ENCODE measurements around the gene WDR88. TPM values are rescaled to one million over a fixed set of nuclear protein-coding genes. Genes with fewer than 3 reads are reported as not detected.
A peak's percentile ranks its signal among the peaks of the same experiment; 100 is the strongest.

Gene WDR88
- total and polyA plus RNA-seq, 2 donors (not counting 3 experiments of a cell fraction or from before 2014, with no cell fraction given), result not detected

- no peak for TF ChIP-seq EZH2 (IDR thresholded peaks at IDR 0.05; ENCODE audit: borderline replicate concordance, low read depth, low read length, severe bottlenecking)
- H3K79me2 ChIP-seq (ENCODE audit: control insufficient read depth, insufficient read depth, low read length), result no peaks in the 10 kb centered on the region
- H3K4me2 ChIP-seq (ENCODE audit: insufficient read depth, low read length), result no peak overlapping the region
- H2AFZ ChIP-seq (ENCODE audit: low read depth, low read length), result peak overlapping the region; percentile 67
- intact Hi-C loops (cut with micrococcal nuclease) (loop anchor here (2.0 kb wide), 1 partner anchor 18 kb away; no protein-coding TSS in a partner anchor), dilution Hi-C loops (cut with MboI; ENCODE audit: extremely low pct_ligation_motif_present, low sequenced_read_pairs) (no loop called here)
- no peaks in the 10 kb centered on the region for H4K20me1 ChIP-seq (replicated peaks; ENCODE audit: control insufficient read depth, extremely low read depth, insufficient read depth, low read length)
- no peak overlapping the region for H3K27ac ChIP-seq (ENCODE audit: insufficient read depth, low read depth, low read length)
- H3K36me3 ChIP-seq (ENCODE audit: control insufficient read depth in 2 of 2, extremely low read depth in 1 of 2, insufficient read depth in 2 of 2, low read length in 2 of 2), result no peaks in the 10 kb centered on the region
- H3K9me1 ChIP-seq (replicated peaks; ENCODE audit: control insufficient read depth, extremely low read depth, insufficient read depth, low read length), result no peaks in the 10 kb centered on the region
- H3K9me3 ChIP-seq (replicated peaks; ENCODE audit: control insufficient read depth, insufficient read depth, low read length), result no peaks in the 10 kb centered on the region
- POLR2A ChIA-PET, result no interaction called here
- peak overlapping the region; percentile 19 to 51 (median 39) for H3K4me3 ChIP-seq (replicated peaks in 1 of 3; ENCODE audit: insufficient read depth in 1 of 3, low read depth in 1 of 3, low read length in 3 of 3)
- H3K4me1 ChIP-seq (ENCODE audit: control insufficient read depth, extremely low read depth, insufficient read depth, low read length), result peaks cover 3% of the 10 kb centered on the region
- no peak for DNase-seq (ENCODE audit: low read depth, low spot score)
- no TSS peak for BruUV-seq (replicated peaks)
- H3K27me3 ChIP-seq (ENCODE audit: control insufficient read depth in 2 of 2, insufficient read depth in 2 of 2, low read length in 2 of 2), result peaks cover 2 to 4% of the 10 kb centered on the region in 2 experiments
- H3K9ac ChIP-seq (replicated peaks; ENCODE audit: extremely low read depth, insufficient read depth, low read length), result peak overlapping the region; percentile 55
- CTCF ChIA-PET, result interaction anchor here (5.2 kb wide), 1 partner anchor 10 kb away, joined by 43 read pairs; no protein-coding TSS in a partner anchor
- no peak for FAIRE-seq
Measured at GRCh38 chr19:33194532-33194885, 62.6 kb downstream of the WDR88 start.

GRCh38 chr19:33194886-33195644 lies 63.2 kb downstream of the WDR88 start:
- DNase-seq (ENCODE audit: low read depth, low spot score) (no peak), FAIRE-seq (peak; percentile 64)
- BruUV-seq (replicated peaks), result no TSS peak
- CTCF ChIA-PET, result interaction anchor here (5.2 kb wide), 1 partner anchor 11 kb away, joined by 43 read pairs; no protein-coding TSS in a partner anchor
- no peak overlapping the region for H3K27ac ChIP-seq (ENCODE audit: insufficient read depth, low read depth, low read length)
- H4K20me1 ChIP-seq (replicated peaks; ENCODE audit: control insufficient read depth, extremely low read depth, insufficient read depth, low read length), result no peaks in the 10 kb centered on the region
- peak overlapping the region; percentile 49 for H3K4me2 ChIP-seq (ENCODE audit: insufficient read depth, low read length)
- H3K4me1 ChIP-seq (ENCODE audit: control insufficient read depth, extremely low read depth, insufficient read depth, low read length), result peaks cover 3% of the 10 kb centered on the region
- dilution Hi-C loops (cut with MboI; ENCODE audit: extremely low pct_ligation_motif_present, low sequenced_read_pairs) (no loop called here), intact Hi-C loops (cut with micrococcal nuclease) (loop anchor here (2.0 kb wide), 1 partner anchor 18 kb away; no protein-coding TSS in a partner anchor)
- peak overlapping the region; percentile 55 for H3K9ac ChIP-seq (replicated peaks; ENCODE audit: extremely low read depth, insufficient read depth, low read length)
- H3K27me3 ChIP-seq (ENCODE audit: control insufficient read depth in 2 of 2, insufficient read depth in 2 of 2, low read length in 2 of 2), result peaks cover 2 to 4% of the 10 kb centered on the region in 2 experiments
- no peaks in the 10 kb centered on the region for H3K79me2 ChIP-seq (ENCODE audit: control insufficient read depth, insufficient read depth, low read length)
- POLR2A ChIA-PET, result no interaction called here
- H3K9me3 ChIP-seq (replicated peaks; ENCODE audit: control insufficient read depth, insufficient read depth, low read length), result no peaks in the 10 kb centered on the region
- no peaks in the 10 kb centered on the region for H3K36me3 ChIP-seq (ENCODE audit: control insufficient read depth in 2 of 2, extremely low read depth in 1 of 2, insufficient read depth in 2 of 2, low read length in 2 of 2)
- peak overlapping the region; percentile 19 to 51 (median 39) for H3K4me3 ChIP-seq (replicated peaks in 1 of 3; ENCODE audit: insufficient read depth in 1 of 3, low read depth in 1 of 3, low read length in 3 of 3)
- H3K9me1 ChIP-seq (replicated peaks; ENCODE audit: control insufficient read depth, extremely low read depth, insufficient read depth, low read length), result no peaks in the 10 kb centered on the region
- H2AFZ ChIP-seq (ENCODE audit: low read depth, low read length), result peak overlapping the region; percentile 67
- TF ChIP-seq FOS (IDR thresholded peaks at IDR 0.05; ENCODE audit: borderline replicate concordance, insufficient read depth, low read length) (no peak), POLR2AphosphoS5 (IDR thresholded peaks at IDR 0.05; ENCODE audit: insufficient read depth, low read depth, low read length) (no peak), JUN (IDR thresholded peaks at IDR 0.05; ENCODE audit: borderline replicate concordance, insufficient read depth, insufficient read length, low read depth) (no peak), POLR2A (IDR thresholded peaks at IDR 0.05; ENCODE audit: low read depth, low read length) (no peak), MAX (IDR thresholded peaks at IDR 0.05; ENCODE audit: insufficient read depth, insufficient read length) (no peak), CTCF (IDR thresholded peaks at IDR 0.05; ENCODE audit: extremely low read depth in 1 of 2, insufficient read depth in 1 of 2, low read depth in 1 of 2, low read length in 2 of 2) (no peak), EZH2 (IDR thresholded peaks at IDR 0.05; ENCODE audit: borderline replicate concordance, low read depth, low read length, severe bottlenecking) (no peak), MYC (IDR thresholded peaks at IDR 0.05; ENCODE audit: low read depth, low read length) (no peak), GATA2 (IDR thresholded peaks at IDR 0.05; ENCODE audit: insufficient read depth, insufficient read length, low read depth, low read length) (no peak)
